ENCODE results near the gene BID. TPM values are rescaled to one million over a fixed set of nuclear protein-coding genes. Genes with fewer than 3 reads are reported as not detected.

BID gene
- total and polyA plus RNA-seq, 2 experiments from 2014 or later: 64.6 to 70.7 TPM

- in situ Hi-C loops (cut with MboI): no loop called here
- no peaks in the 10 kb centered on the region for H3K4me1 ChIP-seq (ENCODE audit: insufficient read depth)
- H3F3A ChIP-seq (ENCODE audit: insufficient read depth): no peaks in the 10 kb centered on the region
- TF ChIP-seq EZH2phosphoT487 (IDR thresholded peaks at IDR 0.05; ENCODE audit: insufficient read depth, low read depth) (no peak), EZH2 (IDR thresholded peaks at IDR 0.05; ENCODE audit: insufficient read depth, poor library complexity, severe bottlenecking) (no peak)
- no peak overlapping the region for H3K4me3 ChIP-seq
- DNase-seq: peak; percentile 9
- no peaks in the 10 kb centered on the region for H3K79me2 ChIP-seq (ENCODE audit: insufficient read depth)
- H3K4me2 ChIP-seq (ENCODE audit: unreplicated experiment): no peak overlapping the region
- H3K36me3 ChIP-seq (ENCODE audit: low read depth): peaks cover 11% of the 10 kb centered on the region
- H2AFZ ChIP-seq: no peak overlapping the region
- no peaks in the 10 kb centered on the region for H3K9me3 ChIP-seq (ENCODE audit: low read depth)
- no peak overlapping the region for H3K27ac ChIP-seq
- no peaks in the 10 kb centered on the region for H3K27me3 ChIP-seq (replicated peaks; ENCODE audit: insufficient read depth)
- no peak overlapping the region for H3K9ac ChIP-seq
- no peaks in the 10 kb centered on the region for H4K20me1 ChIP-seq (ENCODE audit: insufficient read depth)
- no peaks in the 10 kb centered on the region for H3K9me2 ChIP-seq (ENCODE audit: insufficient read depth)
- WGBS, 2 experiments (ENCODE audit: low coverage in 1 of 2, low lambda C conversion rate in 2 of 2, missing lambda C conversion rate in 2 of 2): 97 to 100% methylated on average over 2 of the region's 2 CpGs
Measured at GRCh38 chr22:17802822-17803221, 28.6 kb upstream of the BID start.

DNA sequence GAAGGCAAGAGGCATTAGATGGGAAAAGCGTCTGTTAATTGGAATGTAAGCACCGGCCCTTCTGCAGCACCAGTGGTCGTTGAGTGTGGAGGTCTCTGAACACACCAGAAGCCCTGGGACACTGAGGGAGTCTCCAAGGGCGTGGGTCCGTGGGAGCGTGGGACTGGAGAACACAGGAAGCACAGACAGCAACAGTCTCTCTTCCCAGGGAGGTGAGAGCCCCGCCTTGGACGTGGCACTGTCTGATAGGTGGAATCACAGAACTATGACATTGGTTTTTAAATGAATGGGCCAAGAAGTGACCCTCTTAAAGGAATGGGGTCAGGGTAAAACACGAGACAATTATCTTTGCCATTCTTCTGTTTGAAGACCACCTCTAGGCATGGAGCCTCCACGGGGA lies 28.1 kb upstream of the BID start:
- 97 to 98% methylated on average over 10 of the region's 10 CpGs for WGBS, 2 experiments (ENCODE audit: low coverage in 1 of 2, low lambda C conversion rate in 2 of 2, missing lambda C conversion rate in 2 of 2)

DNA sequence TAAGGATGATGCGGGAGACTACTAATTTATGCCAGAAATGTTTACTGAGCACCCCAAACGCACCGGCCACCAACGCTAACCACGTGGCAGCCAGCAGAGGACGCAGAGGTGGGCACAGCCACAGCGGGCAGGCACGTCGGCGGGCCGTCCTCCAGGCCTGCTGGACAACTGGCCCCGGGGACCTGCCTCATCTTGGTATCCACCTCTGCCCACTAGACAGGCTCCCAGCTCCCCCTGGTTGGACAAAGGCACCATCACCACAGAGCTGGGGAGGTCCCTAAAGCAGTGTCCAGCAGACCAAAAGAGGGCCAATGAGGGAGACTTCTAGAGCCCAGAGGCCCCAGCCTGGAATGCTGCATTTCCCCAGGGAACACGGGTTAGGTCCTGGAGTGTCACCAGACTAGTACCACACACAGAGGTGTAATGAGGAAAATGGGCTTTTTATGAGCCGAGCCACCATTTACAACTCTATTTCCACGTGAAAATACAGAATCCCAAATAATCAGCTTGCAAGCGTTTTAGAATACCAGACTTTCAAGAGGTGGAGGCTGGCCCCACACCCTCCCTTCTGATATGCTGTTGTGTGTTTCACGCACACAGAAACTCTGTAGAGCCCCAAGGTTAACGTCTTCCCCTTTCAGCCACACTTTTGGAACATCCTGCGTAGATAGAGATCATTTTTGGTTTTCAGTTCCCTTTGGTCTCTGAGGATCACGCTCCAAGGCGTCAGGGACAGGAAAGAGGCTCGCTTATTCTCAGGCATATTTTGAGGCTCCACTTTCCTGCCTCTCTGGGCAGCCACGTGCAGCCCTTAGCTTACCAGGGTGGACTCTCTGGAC lies 23.7 kb upstream of the BID start:
- Histone ChIP-seq H3K9me3 (ENCODE audit: low read depth) (no peaks in the 10 kb centered on the region), H3F3A (ENCODE audit: insufficient read depth) (no peaks in the 10 kb centered on the region), H3K4me1 (ENCODE audit: insufficient read depth) (no peaks in the 10 kb centered on the region), H3K4me2 (ENCODE audit: unreplicated experiment) (no peak overlapping the region), H3K27me3 (replicated peaks; ENCODE audit: insufficient read depth) (no peaks in the 10 kb centered on the region), H3K36me3 (ENCODE audit: low read depth) (no peaks in the 10 kb centered on the region), H2AFZ (no peak overlapping the region), H3K27ac (no peak overlapping the region), H3K9ac (no peak overlapping the region), H3K9me2 (ENCODE audit: insufficient read depth) (no peaks in the 10 kb centered on the region), H4K20me1 (ENCODE audit: insufficient read depth) (no peaks in the 10 kb centered on the region), H3K4me3 (no peak overlapping the region), H3K79me2 (ENCODE audit: insufficient read depth) (no peaks in the 10 kb centered on the region)
- WGBS, 2 experiments (ENCODE audit: low coverage in 1 of 2, low lambda C conversion rate in 2 of 2, missing lambda C conversion rate in 2 of 2): 93 to 94% methylated on average over 23 of the region's 23 CpGs
- TF ChIP-seq EZH2phosphoT487 (IDR thresholded peaks at IDR 0.05; ENCODE audit: insufficient read depth, low read depth) (no peak), EZH2 (IDR thresholded peaks at IDR 0.05; ENCODE audit: insufficient read depth, poor library complexity, severe bottlenecking) (no peak)
- in situ Hi-C loops (cut with MboI): no loop called here
- DNase-seq: no peak

More for the DNA sequence above, 28.1 kb upstream of the BID start:
- Histone ChIP-seq H3K4me3 (no peak overlapping the region), H3K9me3 (ENCODE audit: low read depth) (no peaks in the 10 kb centered on the region), H3K9me2 (ENCODE audit: insufficient read depth) (no peaks in the 10 kb centered on the region), H3K27ac (no peak overlapping the region), H4K20me1 (ENCODE audit: insufficient read depth) (no peaks in the 10 kb centered on the region), H3K4me1 (ENCODE audit: insufficient read depth) (no peaks in the 10 kb centered on the region), H3K27me3 (replicated peaks; ENCODE audit: insufficient read depth) (no peaks in the 10 kb centered on the region), H3F3A (ENCODE audit: insufficient read depth) (no peaks in the 10 kb centered on the region), H3K9ac (no peak overlapping the region), H3K79me2 (ENCODE audit: insufficient read depth) (no peaks in the 10 kb centered on the region), H3K4me2 (ENCODE audit: unreplicated experiment) (no peak overlapping the region), H3K36me3 (ENCODE audit: low read depth) (peaks cover 11% of the 10 kb centered on the region), H2AFZ (no peak overlapping the region)
- in situ Hi-C loops (cut with MboI): no loop called here
- DNase-seq: no peak
- no peak for TF ChIP-seq EZH2phosphoT487 (IDR thresholded peaks at IDR 0.05; ENCODE audit: insufficient read depth, low read depth)
- TF ChIP-seq EZH2 (IDR thresholded peaks at IDR 0.05; ENCODE audit: insufficient read depth, poor library complexity, severe bottlenecking): no peak

DNA sequence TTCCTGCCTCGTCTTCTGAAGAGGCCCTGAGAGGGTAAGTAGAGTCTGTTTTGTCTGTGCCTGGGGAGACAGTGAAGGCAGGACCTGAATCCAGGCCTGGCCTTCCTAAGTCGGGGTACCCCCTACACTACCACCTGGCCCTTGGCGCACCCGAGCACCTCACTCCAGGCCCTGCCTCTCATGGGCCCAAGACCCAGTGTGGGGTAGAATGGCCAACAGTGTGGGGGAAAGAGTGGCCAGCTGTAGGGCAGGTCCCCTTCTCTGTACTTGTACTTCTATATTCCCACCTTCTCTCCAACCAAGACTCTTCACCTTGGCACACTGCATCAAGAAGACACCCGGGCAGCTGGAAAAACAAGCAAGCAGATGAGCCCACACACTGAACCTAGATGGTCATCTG lies 22.4 kb upstream of the BID start:
- Histone ChIP-seq H3K36me3 (ENCODE audit: low read depth) (no peaks in the 10 kb centered on the region), H3F3A (ENCODE audit: insufficient read depth) (no peaks in the 10 kb centered on the region), H3K4me3 (no peak overlapping the region), H3K9ac (no peak overlapping the region), H3K27ac (no peak overlapping the region), H3K9me2 (ENCODE audit: insufficient read depth) (no peaks in the 10 kb centered on the region), H3K79me2 (ENCODE audit: insufficient read depth) (no peaks in the 10 kb centered on the region), H3K4me1 (ENCODE audit: insufficient read depth) (no peaks in the 10 kb centered on the region), H4K20me1 (ENCODE audit: insufficient read depth) (no peaks in the 10 kb centered on the region), H3K9me3 (ENCODE audit: low read depth) (no peaks in the 10 kb centered on the region), H3K27me3 (replicated peaks; ENCODE audit: insufficient read depth) (no peaks in the 10 kb centered on the region), H2AFZ (no peak overlapping the region), H3K4me2 (ENCODE audit: unreplicated experiment) (no peak overlapping the region)
- 95 to 100% methylated on average over 5 of the region's 5 CpGs for WGBS, 2 experiments (ENCODE audit: low coverage in 1 of 2, low lambda C conversion rate in 2 of 2, missing lambda C conversion rate in 2 of 2)
- no peak for TF ChIP-seq EZH2phosphoT487 (IDR thresholded peaks at IDR 0.05; ENCODE audit: insufficient read depth, low read depth)
- no peak for TF ChIP-seq EZH2 (IDR thresholded peaks at IDR 0.05; ENCODE audit: insufficient read depth, poor library complexity, severe bottlenecking)
- DNase-seq: no peak
- in situ Hi-C loops (cut with MboI): no loop called here
